Muscle layer of duodenum (tissue), 2 donors: Measurements from ENCODE around the gene TAF11.
"Not testable (repeated sequence)": the region's sequence is repeated elsewhere in the genome, so short reads cannot be mapped to it uniquely, and the experiment has no call there.

Experiments used
- H3K27ac ChIP-seq: one replicate; pipeline ENCODE4 v1.7.0; 2013; ENCODE audit warnings: mild to moderate bottlenecking, low read length
- H3K27me3 ChIP-seq: one replicate; pipeline ENCODE4 v1.7.0; 2013; ENCODE audit warnings: low read depth, mild to moderate bottlenecking, control low read depth, low read length
- H3K36me3 ChIP-seq, 2 donors: one replicate each; pipeline ENCODE4 v1.7.0; 2013; ENCODE audit warnings: low read length in 2 of 2, control low read depth in 1 of 2, mild to moderate bottlenecking in 1 of 2; ENCODE audit not compliant: insufficient read depth in 2 of 2, control insufficient read depth in 1 of 2
- H3K4me1 ChIP-seq, 2 donors: one replicate each; pipeline ENCODE4 v1.7.0; 2013; ENCODE audit warnings: low read length in 2 of 2, mild to moderate bottlenecking in 2 of 2, control low read depth in 1 of 2, moderate library complexity in 1 of 2; ENCODE audit not compliant: insufficient read depth in 2 of 2, control insufficient read depth in 1 of 2
- H3K4me3 ChIP-seq, 2 donors: one replicate each; pipeline ENCODE4 v1.7.0; 2013; ENCODE audit warnings: low read length in 2 of 2, low read depth in 1 of 2, mild to moderate bottlenecking in 1 of 2
- H3K9me3 ChIP-seq, 2 donors: one replicate each; pipeline ENCODE4 v1.7.0; 2013; ENCODE audit warnings: low read length in 2 of 2, control low read depth in 1 of 2, mild to moderate bottlenecking in 1 of 2; ENCODE audit not compliant: control insufficient read depth in 1 of 2
- donor health status: healthy.

The TAF11 gene

GRCh38 chr6:34860776-34861175 lies 27.1 kb downstream of the TAF11 start:
- Histone ChIP-seq H3K4me3 (no peak overlapping the region), H3K27ac (no peak overlapping the region), H3K9me3 (no peaks in the 10 kb centered on the region), H3K4me1 (no peaks in the 10 kb centered on the region), H3K36me3 (peaks cover 48 to 50% of the 10 kb centered on the region in 2 donors), H3K27me3 (no peaks in the 10 kb centered on the region)

- H3K27me3 ChIP-seq: no peaks in the 10 kb centered on the region
- H3K36me3 ChIP-seq: peaks cover 52 to 58% of the 10 kb centered on the region in 2 donors
- no peak overlapping the region for H3K4me3 ChIP-seq
- H3K4me1 ChIP-seq: no peaks in the 10 kb centered on the region
- H3K27ac ChIP-seq: no peak overlapping the region
- H3K9me3 ChIP-seq: no peaks in the 10 kb centered on the region
These were observed 27.9 kb downstream of the TAF11 start for GRCh38 chr6:34859951-34860350.

DNA sequence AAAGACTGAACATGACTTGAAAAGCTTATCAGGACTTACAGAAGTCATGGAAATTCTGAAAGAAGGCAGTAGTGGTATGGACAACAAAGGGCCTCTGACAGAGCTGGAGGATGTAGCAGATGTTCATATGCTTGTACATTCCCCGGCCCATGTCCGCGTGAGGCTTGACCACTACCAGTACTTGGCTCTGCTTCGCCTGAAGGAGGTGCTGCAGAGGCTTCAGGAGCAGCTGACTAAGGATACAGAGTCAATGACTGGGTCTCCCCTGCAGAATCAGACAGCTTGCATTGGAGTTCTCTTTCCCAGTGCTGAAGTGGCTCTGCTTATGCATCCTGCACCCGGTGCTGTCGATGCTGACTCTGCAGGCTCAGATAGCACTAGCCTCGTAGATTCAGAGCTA lies 29.2 kb downstream of the TAF11 start:
- Histone ChIP-seq H3K4me1 (no peaks in the 10 kb centered on the region), H3K9me3 (no peaks in the 10 kb centered on the region), H3K27me3 (no peaks in the 10 kb centered on the region), H3K27ac (no peak overlapping the region), H3K4me3 (no peak overlapping the region), H3K36me3 (peaks cover 52 to 58% of the 10 kb centered on the region in 2 donors)

- Histone ChIP-seq H3K36me3 (peaks cover 48 to 61% of the 10 kb centered on the region in 2 donors), H3K27ac (no peak overlapping the region), H3K4me3 (no peak overlapping the region), H3K4me1 (no peaks in the 10 kb centered on the region), H3K9me3 (no peaks in the 10 kb centered on the region), H3K27me3 (no peaks in the 10 kb centered on the region)
These were observed 32.4 kb downstream of the TAF11 start for GRCh38 chr6:34855463-34855862.

DNA sequence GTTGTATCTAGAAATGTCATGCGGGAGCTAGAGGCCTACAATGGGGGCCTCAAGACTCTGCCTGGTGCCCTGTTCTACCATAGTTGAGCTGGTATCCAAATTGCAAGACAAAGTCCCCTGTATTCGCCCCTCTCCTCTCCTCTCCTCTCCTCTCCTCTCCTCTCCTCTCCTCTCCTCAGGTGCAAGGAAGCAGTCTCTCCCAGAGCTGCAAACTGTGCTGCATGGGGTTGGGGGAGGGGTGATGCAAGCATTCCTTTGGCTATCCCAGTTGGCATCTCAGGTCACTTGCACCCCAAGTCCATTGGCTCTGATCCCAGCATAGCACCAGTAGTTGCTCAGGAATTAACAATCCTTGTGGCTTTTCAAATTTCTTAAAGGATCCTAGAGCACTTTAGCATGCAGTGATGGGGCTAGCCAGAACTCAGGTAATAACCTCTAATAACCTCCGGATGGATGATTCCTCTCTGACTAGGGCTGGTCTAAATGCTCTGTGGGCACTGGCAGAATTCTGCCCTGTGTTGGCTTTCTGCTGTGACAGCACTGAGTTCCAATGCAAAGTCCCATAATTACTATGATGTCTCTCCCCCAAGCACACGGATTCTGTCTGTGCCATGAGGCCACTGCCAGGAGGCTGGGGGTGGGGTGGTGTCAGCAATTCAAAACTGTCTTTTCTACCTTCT lies 35.3 kb downstream of the TAF11 start:
- H3K27ac ChIP-seq: no peak overlapping the region
- H3K36me3 ChIP-seq: peaks cover 20 to 32% of the 10 kb centered on the region in 2 donors
- H3K27me3 ChIP-seq: no peaks in the 10 kb centered on the region
- no peaks in the 10 kb centered on the region for H3K9me3 ChIP-seq
- no peaks in the 10 kb centered on the region for H3K4me1 ChIP-seq
- no peak overlapping the region for H3K4me3 ChIP-seq

DNA sequence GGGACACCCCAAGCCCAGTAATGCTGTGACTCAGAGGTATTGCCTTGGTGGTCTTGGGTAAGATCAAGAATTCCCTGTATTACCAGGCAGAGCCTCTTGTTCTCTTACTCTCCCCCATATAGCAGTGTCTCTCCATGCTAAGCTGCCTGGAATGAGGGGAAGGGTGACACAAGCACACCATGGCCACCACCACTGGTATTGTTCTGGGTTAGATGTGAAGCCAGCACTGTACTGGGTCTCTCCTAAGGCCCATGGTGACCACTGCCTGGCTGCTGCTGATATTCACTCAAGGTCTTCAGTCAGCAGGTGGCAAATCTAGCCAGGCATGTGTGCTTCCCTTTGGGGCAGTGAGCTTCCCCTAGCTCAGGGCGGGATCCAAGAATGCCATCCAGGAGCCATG lies 36.5 kb downstream of the TAF11 start:
- no peaks in the 10 kb centered on the region for H3K4me1 ChIP-seq
- no peak overlapping the region for H3K27ac ChIP-seq
- H3K36me3 ChIP-seq: peaks cover 10 to 20% of the 10 kb centered on the region in 2 donors
- H3K9me3 ChIP-seq: no peaks in the 10 kb centered on the region
- H3K27me3 ChIP-seq: no peaks in the 10 kb centered on the region
- no peak overlapping the region for H3K4me3 ChIP-seq

DNA sequence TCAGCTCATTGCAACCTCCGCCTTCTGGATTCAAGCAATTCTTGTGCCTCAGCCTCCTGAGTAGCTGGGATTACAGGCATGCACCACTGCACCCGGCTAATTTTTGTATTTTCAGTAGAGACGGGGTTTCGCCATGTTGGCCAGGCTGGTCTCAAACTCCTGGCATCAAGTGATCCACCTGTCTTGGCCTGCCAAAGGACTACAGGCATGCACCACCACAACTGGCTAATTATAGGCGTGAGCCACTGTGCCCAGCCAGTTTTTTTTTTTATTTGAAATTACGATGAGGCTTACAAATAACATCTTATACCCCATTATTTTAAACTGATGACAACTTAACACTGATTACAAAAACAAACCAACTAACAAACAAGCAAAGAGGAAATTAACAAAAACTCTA lies 38.8 kb downstream of the TAF11 start:
- not testable (repeated sequence) for H3K36me3 ChIP-seq, H3K4me1 ChIP-seq, H3K27ac ChIP-seq, H3K27me3 ChIP-seq, H3K4me3 ChIP-seq, H3K9me3 ChIP-seq

DNA sequence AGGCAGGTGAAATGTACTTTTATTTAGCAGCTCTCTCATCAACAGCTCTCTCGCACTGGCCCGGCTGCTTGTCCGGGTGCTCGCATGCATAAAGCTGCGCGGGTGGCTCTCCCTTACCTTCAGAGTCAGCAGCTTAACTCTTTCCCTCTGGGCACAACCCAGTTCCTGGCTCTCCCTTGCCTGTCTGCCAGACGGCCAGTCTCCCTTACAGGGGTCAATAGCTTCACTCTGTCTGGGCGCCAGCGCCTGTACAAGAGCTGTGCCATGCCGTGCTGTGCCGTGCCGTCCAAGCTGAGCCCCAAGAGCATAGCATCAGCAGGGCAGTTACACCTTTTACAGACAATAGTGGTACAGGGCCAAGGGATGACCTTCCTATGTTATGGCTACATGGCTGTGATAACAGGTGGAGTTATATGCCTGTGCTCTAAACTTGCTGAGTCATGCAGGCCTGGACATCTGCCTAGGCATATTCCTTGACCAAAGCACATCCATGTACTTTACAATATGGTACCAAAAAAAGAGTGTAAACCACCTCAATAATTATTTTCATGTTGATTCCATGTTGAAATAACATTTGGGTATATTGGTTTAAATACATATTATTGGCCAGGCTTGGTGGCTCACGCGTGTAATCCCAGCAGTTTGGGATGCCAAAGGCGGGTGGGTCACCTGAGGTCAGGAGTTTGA lies 48.0 kb downstream of the TAF11 start:
- no peak overlapping the region for H3K27ac ChIP-seq
- peaks cover 18 to 24% of the 10 kb centered on the region in 2 donors for H3K36me3 ChIP-seq
- H3K27me3 ChIP-seq: no peaks in the 10 kb centered on the region
- no peaks in the 10 kb centered on the region for H3K4me1 ChIP-seq
- H3K4me3 ChIP-seq: no peak overlapping the region
- no peaks in the 10 kb centered on the region for H3K9me3 ChIP-seq

DNA sequence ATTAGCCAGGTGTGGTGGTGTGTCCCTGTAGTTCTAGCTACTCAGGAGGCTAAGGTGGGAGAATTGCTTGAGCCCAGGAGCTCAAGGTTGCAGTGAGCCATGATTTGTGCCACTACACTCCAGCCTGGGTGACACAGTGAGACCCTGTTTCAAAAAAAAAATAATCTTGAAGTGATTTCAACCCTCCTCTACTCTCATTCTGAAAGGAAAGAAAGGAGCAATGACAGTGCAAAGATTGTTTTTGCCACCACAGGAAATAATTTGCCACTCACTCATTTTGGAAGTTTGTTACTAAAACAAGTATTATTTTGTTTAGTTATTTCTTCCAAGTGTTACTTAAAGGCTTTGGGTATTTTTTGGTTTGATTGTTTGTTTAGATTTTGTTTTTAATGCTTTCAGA lies 50.3 kb downstream of the TAF11 start:
- Histone ChIP-seq H3K4me1 (no peaks in the 10 kb centered on the region), H3K27ac (no peak overlapping the region), H3K36me3 (peaks cover 20 to 28% of the 10 kb centered on the region in 2 donors), H3K4me3 (no peak overlapping the region), H3K9me3 (no peaks in the 10 kb centered on the region), H3K27me3 (no peaks in the 10 kb centered on the region)

DNA sequence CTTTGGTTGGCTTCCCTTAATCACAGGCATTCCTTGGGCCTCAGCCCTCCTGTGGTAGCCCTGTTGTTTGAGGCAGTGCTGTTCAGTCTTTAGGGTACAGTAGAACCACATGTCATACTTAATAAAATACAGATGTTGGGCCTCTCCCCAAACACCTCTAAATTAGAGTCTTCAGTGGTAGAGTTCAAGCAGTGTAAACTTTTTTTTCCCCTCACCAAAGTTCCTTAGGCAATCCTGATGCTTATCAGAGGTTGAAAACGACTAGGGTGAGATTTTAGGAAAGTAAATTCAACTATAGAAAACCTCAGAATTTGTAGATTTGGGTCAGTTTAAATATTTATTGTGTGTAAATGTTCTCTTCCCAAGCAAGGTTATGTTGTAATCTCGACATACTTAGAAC lies 51.4 kb downstream of the TAF11 start:
- H3K4me3 ChIP-seq: no peak overlapping the region
- peaks cover 20 to 28% of the 10 kb centered on the region in 2 donors for H3K36me3 ChIP-seq
- no peaks in the 10 kb centered on the region for H3K27me3 ChIP-seq
- H3K9me3 ChIP-seq: no peaks in the 10 kb centered on the region
- no peaks in the 10 kb centered on the region for H3K4me1 ChIP-seq
- H3K27ac ChIP-seq: no peak overlapping the region

GRCh38 chr6:34836008-34836407 lies 51.8 kb downstream of the TAF11 start:
- Histone ChIP-seq H3K27ac (no peak overlapping the region), H3K4me3 (no peak overlapping the region), H3K36me3 (peaks cover 20 to 28% of the 10 kb centered on the region in 2 donors), H3K4me1 (no peaks in the 10 kb centered on the region), H3K9me3 (no peaks in the 10 kb centered on the region), H3K27me3 (no peaks in the 10 kb centered on the region)
